ENCODE measurements around the gene SIGLEC6.

DNA sequence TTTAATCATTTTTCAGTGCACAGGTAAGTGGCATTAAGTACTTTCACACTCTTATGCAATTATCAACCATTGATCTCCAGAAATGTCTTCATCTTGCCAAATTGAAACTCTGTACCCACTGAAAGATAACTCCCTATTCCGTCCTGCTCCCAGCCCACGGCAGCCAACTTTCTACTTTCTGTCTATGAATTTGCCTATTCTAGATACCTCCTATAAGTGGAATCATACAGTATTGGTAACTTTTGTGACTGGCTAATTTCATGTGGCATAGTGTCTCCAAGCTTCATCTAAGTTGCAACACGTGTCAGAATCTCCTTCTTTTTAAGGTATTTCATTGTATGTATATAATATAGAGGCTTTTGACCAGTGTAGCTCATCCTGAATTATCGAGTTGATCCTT lies 58.9 kb downstream of the SIGLEC6 start:
- TF ChIP-seq MYC (IDR thresholded peaks at IDR 0.05; ENCODE audit: borderline replicate concordance, low read length), result no peak
- TF ChIP-seq RARB (CRISPR knock-in tag; IDR thresholded peaks at IDR 0.05), result no peak

All from A549 (cell line).